H54 (cell line): ENCODE data around the gene KIAA1755.

ENCODE experiments used
- DNase-seq: peaks from one replicate; pipeline ENCODE4 v3.0.0; 2011; ENCODE audit warnings: low spot score, mixed read lengths; ENCODE audit not compliant: insufficient read length
- FAIRE-seq: peaks from 3 replicates; lab custom pipeline; 2011; peaks lifted over from hg19 to GRCh38; lab: Jason Lieb, UNC
- POLR2A ChIP-seq: IDR thresholded peaks from 2 replicates; pipeline ENCODE4 v1.6.1; 2011; ENCODE audit warnings: low read depth, mild to moderate bottlenecking, low read length

KIAA1755 gene

DNA sequence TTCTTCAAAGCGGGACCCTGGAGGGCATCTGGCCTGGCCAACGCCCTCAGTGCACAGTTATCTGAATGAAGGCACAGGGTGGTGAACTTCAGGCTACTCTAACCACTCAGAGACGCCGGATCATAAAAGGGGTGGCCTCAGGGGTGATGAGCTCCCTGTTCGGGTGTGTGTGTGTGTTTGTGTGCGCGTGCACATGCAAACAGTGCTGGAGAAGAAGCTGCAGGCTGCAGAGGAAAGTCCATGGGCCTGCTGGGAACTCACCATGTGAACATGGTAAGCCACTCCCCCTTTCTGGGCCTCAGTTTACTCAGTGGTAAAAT lies 42.0 kb downstream of the KIAA1755 start:
- no peak for TF ChIP-seq POLR2A
- DNase-seq (no peak), FAIRE-seq (no peak)

DNA sequence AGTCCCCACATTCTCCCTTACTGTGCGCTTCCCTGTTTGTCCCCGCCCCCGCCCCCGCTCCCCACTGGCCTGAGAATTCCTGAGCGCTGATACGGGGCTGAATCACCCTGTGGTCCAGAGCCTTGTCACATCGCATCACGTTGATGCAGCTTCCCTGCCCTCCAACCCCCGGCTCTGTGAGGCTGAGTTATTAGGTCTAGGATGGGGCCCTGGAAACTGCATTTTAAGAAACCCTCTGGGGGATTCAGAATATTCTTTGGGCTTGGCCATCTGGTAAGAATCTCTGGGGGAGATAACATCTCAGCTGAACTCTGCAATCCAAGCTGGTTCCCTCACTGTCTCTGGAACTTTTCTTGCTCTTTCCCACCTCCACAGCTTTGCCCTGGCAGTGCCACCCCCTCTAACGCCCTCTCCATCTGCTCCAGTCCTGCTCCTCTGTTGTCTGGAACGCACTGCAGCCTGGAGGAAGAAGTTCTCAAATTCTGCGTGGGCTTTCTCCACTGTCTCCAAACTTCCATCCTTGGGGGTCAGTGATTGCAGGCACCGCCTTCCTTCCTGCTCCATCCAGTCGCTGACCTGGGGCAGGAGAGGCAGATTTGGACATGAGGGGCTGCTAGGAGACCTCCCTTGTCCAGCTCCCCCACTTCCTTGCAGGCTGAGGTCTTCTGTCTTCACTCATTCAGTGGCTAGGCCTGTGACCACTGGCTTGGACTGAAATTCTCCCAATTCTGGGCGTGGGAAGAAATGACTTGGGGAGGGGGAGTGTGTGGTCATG lies 42.6 kb downstream of the KIAA1755 start:
- DNase-seq (peak; percentile 93), FAIRE-seq (no peak)
- no peak for TF ChIP-seq POLR2A

DNA sequence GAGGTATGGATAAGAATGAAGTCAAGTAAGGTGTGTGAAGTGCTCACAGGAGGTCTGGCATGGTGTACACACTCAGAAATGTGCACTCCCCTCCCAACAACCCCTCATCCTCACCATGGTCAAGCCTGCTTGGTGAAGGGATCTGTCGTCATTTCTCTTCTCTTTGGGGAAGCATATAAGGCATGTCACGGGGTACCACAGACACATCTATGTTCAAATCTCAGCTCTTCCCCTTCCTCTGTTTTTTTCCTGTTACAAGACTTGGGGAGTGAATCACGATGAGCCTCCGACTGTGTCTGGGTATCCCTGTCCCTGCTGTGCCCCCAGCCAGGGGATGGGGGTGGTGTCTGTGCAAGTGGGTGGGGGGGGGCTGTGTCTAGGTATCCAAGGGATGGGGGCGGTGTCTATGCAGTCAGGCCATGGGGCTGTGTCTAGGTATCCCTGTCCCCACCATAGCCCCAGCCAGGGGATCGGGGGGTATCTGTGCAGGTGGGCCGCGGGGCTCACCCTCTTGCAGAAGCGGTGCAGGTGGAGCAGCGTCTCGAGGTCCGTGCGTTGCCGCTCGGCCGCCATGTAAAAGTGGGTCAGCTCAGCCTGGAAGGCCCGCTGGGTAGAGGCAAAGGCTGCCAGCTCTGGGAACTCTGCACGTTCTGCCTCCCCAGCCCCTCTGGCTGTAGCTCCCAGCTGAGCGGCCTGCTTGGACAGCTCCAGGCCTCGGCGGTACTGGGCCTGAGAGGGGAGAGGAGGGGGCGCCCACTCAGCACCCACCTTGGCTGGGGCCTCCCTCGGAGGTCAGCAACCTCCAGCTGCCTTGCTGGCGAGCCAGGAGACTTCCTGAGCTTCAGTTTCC lies 43.6 kb downstream of the KIAA1755 start:
- FAIRE-seq (no peak), DNase-seq (no peak)
- no peak; the same call in 1 of the 2 replicates for TF ChIP-seq POLR2A

DNA sequence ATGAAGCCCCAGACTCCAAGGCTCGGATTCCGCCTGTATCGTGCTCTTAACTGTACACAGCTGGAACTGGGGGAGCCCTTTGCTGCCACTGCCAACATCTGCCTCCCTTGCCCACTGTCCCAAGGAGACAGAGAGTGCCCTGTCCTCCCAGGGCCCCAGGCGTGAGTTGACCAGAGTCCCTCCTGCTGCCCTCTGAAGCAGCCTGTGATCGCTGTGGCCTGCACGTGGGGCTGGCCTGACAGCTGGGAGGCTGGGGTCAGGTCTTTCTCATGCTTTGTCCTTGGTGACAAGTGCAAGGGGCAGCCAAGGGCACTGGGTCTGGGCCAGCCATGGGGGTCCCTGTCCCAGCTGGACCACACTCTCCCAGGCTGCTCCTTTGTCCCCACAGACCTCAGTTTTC lies 44.3 kb downstream of the KIAA1755 start:
- no peak for FAIRE-seq
- no peak for DNase-seq
- TF ChIP-seq POLR2A, result no peak

DNA sequence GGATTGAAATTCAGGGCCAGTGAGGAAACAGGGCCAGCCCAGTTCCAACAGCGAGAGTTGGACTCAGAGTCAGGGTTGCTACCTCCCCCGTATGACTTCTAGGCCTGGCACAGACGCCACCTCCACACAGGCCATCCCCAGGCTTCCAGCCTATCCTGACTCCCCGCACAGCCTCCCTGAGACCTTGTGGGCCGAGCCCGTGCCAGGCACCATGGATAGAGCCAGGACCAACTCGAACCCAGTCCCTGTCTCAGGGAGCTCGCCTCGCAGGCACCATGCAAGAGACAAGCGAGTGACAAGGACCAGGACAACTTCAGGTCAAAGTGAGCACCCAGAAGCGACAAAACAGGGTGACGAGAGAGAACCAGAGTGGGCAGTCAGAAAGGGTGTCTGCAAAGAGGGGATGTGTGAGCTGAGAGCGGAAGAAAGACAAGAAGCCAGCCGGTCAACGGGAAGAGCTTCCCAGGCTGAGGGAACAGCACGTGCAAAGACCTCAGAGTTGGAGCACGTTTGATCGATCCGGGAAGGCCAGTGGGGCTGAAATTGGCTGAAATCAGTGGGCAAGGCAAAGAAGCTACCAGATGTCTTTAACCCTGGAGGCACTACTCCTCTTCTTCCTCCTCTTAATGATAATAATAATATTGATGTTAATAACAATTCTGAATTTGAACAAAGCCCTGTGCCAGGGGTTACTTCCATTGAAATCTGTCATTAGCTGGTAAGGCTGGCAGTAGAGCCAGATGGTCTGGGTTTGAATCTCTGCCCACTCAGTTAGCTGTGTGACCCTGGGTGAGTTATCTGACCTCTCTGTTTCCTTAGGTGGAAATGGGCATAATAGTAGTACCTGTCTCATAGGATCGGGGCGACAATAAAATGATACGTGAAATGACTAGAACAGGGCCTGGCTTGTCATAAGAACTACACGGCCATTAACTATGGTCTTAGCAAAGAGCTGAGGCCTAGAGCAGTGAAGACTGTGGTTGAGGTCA lies 45.0 kb downstream of the KIAA1755 start:
- FAIRE-seq (no peak), DNase-seq (no peak)
- TF ChIP-seq POLR2A, result no peak

DNA sequence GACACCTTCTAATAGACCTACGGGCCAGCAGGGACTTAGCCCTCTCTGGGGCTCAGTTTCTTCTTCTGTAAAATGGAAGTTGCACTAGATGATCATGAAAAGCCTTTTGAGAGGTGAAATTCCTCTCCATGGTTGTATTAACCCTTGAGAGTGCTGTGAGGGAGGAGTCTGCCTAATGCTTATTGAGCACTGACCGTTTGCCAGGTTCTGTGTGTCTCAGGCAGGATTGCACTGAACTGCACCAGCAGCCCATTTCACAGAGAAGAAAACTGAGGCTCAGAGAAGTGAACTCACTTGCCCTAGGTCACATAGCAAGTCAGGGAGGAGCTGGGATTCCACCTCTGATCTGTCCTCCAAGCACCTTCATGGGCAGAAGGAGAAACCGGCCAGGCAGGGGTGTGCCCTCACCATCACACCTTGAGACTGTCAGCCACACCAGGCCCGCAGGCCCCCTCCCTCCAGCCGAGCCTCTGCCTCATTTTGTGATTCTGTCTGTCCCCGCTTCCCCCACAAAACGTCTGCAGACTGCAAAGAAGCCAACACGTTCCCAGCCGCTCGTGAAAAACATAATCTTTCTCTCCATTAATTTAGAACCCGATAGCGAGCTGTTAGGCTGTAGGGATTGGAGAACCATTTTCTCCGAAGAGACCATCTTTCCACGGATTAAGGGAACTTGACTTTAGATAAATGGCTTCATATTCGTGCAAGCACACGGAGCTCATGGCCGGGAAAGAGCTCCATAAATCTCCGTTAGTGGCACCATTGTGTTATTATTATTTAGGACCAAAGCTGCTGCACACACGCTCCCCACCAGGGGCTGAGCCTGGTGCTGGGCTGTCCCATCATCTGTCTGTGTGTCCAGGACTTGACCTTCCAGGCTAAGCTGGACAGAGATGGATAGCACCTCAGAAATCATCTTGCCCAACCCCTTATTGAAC lies 46.0 kb downstream of the KIAA1755 start:
- FAIRE-seq (no peak), DNase-seq (no peak)
- TF ChIP-seq POLR2A, result no peak

DNA sequence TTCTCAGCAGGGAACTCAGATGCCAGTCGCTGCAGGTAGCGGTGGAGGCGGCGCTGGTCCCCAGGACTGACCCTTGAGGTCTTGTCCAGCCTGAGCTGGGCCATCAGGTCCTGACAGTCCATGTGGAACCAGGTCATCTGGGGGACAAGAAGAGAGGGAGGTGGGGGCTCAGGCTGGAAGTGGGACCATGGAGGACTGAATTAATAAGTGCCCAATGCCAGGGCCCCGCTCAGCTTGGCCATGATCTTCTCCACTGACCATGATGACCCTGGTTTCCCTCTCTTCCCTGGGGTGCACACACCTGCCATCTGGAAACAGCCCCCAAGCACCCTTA lies 47.0 kb downstream of the KIAA1755 start:
- FAIRE-seq (no peak), DNase-seq (no peak)
- no peak for TF ChIP-seq POLR2A

DNA sequence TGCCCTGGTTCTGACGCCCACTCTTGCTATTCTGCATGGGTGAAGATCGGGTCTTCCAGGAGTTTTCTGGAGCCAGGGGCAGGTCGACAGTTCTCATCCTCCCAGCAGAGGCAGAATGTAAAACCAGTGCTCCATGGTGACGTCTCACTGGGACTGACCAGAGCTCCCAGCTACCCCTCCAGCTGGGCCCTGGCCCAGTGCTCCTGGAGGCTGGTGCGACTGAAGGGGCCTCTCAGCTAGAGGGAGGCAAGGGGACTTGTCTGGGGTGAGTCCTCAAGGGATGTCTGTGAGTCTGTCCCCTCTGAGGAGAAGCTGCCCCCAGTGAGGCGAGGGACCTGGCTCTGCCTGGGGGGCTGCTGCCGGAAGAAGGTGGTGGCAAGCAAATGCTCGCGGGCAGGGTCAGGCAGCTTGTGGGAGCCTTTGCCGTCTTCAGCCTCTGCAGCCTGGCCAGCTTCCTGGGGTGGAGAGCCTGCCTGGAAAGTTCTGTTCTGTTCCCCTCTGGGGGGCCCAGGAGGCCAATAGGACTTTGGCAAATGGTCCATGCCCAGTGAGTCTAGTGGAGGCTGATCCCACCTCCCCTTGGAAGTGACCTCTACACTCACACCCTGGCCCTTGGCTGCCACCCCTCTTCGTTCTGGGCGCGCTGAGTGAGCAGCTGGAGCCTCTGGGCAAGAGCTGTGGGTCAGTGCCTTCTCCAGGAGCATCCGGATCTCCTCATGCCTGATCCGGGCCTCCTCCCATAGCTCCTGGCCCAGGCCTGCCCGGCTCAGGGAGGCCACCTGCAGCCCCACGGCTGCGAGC lies 47.5 kb downstream of the KIAA1755 start:
- DNase-seq, result no peak
- FAIRE-seq, result no peak
- no peak for TF ChIP-seq POLR2A

DNA sequence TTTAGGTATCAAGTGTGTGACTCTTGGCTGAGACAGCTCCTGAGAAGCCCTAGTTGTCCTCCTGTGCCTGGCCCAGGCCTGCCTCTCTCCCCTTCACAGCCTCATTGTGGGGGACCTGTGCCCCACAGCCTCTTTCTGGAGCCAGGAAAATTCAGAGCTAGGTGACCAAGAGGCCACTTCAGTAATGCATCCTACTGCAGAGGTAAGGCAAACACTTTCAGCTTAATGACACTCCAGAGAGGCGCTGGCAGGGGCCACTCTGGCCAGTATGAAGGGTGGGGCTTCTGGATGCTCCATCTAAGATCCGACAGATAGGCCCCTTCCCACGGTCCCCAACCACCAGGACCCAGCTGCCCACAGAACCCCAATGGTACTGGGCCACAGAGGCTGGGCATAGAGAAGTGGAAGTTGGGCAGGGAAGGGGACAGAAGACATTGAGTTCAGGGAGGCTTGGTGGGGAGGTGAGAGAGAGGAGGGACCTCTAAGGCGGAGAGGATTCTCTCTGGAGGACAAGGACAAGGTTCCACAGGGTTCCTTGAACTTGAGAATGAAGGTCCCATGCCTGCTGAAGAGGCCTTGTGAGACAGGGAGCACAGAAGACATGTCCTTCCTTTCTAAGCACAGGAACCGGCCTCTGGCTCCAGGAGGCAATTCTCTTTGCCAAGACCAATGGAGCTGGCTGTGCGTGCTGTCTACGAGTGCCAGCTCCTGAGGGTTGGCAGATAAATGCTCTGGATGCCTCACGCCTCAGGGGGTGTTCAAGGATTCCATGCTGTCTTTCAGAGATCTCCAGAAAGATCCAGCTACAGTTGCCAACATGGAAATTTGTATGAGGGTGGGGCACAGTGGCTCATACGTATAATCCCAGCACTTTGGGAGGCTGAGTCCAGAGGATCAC lies 49.1 kb downstream of the KIAA1755 start:
- FAIRE-seq (no peak), DNase-seq (no peak)
- no peak for TF ChIP-seq POLR2A

DNA sequence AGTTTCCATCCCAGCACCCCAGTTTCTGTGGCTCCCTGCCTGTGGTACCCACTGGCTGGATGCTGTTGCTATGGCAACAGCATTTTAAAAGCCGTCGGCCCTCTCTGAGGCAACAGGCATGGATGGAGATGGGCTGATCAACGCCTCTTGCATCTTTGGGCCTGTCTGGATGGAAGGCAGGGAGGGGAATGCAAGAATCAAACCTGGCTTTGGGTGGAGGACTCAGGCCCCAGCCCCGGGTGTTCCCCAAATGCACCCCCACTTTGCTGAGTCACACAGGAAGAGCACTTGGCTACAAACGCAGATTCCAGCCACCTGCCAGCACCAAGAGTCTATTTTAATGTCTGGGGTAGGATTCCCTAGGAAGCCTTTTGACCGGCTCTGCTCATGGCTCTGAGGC lies 49.8 kb downstream of the KIAA1755 start:
- DNase-seq, result peak; percentile 61
- TF ChIP-seq POLR2A, result no peak
- FAIRE-seq, result no peak
